ENCODE measurements around the gene DUSP3. TPM values are rescaled to one million over a fixed set of nuclear protein-coding genes. Genes with fewer than 3 reads are reported as not detected.

DUSP3 gene
- total RNA-seq, 1 experiment from 2014 or later, result 38.4 TPM

DNA sequence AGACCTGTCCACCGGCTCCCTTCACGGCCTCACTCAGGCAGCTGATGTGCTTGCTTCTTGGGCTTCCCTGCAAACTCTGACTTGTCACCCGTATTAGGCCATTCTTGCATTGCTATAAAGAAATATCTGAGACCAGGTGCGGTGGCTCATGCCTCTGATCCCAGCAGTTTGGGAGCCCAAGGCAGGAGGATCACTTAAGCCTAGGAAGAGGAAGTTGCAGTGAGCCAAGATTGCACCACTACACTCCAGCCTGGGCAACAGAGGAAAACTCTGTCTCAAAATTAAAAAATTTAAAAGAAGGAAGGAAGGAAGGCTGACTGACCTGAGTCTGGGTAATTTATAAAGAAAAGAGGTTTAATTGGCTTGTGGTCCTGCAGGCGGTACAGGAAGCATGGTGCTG is 37.1 kb downstream of the DUSP3 start:
- Histone ChIP-seq H3K4me1 (replicated peaks; ENCODE audit: insufficient read depth) (peaks cover 8% of the 10 kb centered on the region), H3K4me2 (no peak overlapping the region), H2AFZ (no peak overlapping the region), H3K79me2 (ENCODE audit: low read depth) (no peaks in the 10 kb centered on the region), H3K27ac (no peak overlapping the region), H4K20me1 (ENCODE audit: insufficient read depth) (no peaks in the 10 kb centered on the region), H3K36me3 (ENCODE audit: low read depth) (no peaks in the 10 kb centered on the region), H3K9me3 (ENCODE audit: insufficient read depth, low read depth) (0 out of 2 replicates have a peak, but pooled peaks cover 4% of the 10 kb centered on the region), H3K27me3 (ENCODE audit: insufficient read depth, low read depth) (no peaks in the 10 kb centered on the region), H3K4me3 (no peak overlapping the region), H3F3A (ENCODE audit: insufficient read depth, low read depth) (no peaks in the 10 kb centered on the region), H3K9me2 (ENCODE audit: insufficient read depth) (no peaks in the 10 kb centered on the region)
- intact Hi-C loops (cut with micrococcal nuclease; ENCODE audit: unreplicated experiment), result no loop called here
- POLR2A ChIA-PET (ENCODE audit: unreplicated experiment), result no interaction called here
- CTCF ChIA-PET, result no interaction called here
- no TSS peak for BruUV-seq (replicated peaks)
- no peak for TF ChIP-seq EZH2 (IDR thresholded peaks at IDR 0.05; ENCODE audit: low read depth)
- TF ChIP-seq, protein P1, sequence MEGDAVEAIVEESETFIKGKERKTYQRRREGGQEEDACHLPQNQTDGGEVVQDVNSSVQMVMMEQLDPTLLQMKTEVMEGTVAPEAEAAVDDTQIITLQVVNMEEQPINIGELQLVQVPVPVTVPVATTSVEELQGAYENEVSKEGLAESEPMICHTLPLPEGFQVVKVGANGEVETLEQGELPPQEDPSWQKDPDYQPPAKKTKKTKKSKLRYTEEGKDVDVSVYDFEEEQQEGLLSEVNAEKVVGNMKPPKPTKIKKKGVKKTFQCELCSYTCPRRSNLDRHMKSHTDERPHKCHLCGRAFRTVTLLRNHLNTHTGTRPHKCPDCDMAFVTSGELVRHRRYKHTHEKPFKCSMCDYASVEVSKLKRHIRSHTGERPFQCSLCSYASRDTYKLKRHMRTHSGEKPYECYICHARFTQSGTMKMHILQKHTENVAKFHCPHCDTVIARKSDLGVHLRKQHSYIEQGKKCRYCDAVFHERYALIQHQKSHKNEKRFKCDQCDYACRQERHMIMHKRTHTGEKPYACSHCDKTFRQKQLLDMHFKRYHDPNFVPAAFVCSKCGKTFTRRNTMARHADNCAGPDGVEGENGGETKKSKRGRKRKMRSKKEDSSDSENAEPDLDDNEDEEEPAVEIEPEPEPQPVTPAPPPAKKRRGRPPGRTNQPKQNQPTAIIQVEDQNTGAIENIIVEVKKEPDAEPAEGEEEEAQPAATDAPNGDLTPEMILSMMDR (conservative IDR thresholded peaks at IDR 0.05), result no peak
- no peak for DNase-seq

DNA sequence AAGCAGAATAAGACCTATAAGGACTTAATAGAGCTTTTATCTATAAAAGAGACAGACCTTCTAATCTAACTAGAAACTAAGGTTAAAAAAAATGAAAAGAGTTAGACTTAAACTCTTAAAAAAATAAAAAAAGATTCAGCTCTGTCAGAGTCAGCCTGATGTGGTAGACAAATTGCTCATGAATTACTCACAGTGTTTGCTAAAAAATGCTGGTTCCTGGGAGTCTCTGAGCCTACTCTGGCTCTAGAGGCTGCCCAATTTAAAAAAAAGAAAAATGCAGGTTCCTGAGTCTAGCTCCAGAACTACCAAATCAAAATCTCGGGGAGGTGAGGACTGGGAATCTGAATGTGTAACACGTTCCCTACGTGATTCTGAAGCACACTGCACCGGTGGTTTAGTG is 38.2 kb downstream of the DUSP3 start:
- H3K4me3 ChIP-seq, result no peak overlapping the region
- DNase-seq, result no peak
- no peak overlapping the region for H2AFZ ChIP-seq
- H4K20me1 ChIP-seq (ENCODE audit: insufficient read depth), result no peaks in the 10 kb centered on the region
- TF ChIP-seq EZH2 (IDR thresholded peaks at IDR 0.05; ENCODE audit: low read depth), result no peak
- peaks cover 8% of the 10 kb centered on the region for H3K4me1 ChIP-seq (replicated peaks; ENCODE audit: insufficient read depth)
- ChIA-PET POLR2A (ENCODE audit: unreplicated experiment) (no interaction called here), CTCF (no interaction called here)
- 0 out of 2 replicates have a peak, but pooled peaks cover 4% of the 10 kb centered on the region for H3K9me3 ChIP-seq (ENCODE audit: insufficient read depth, low read depth)
- H3K36me3 ChIP-seq (ENCODE audit: low read depth), result no peaks in the 10 kb centered on the region
- no peaks in the 10 kb centered on the region for H3F3A ChIP-seq (ENCODE audit: insufficient read depth, low read depth)
- no TSS peak for BruUV-seq (replicated peaks)
- H3K4me2 ChIP-seq, result no peak overlapping the region
- no peak overlapping the region for H3K27ac ChIP-seq
- H3K27me3 ChIP-seq (ENCODE audit: insufficient read depth, low read depth), result no peaks in the 10 kb centered on the region
- no peaks in the 10 kb centered on the region for H3K79me2 ChIP-seq (ENCODE audit: low read depth)
- no peaks in the 10 kb centered on the region for H3K9me2 ChIP-seq (ENCODE audit: insufficient read depth)
- intact Hi-C loops (cut with micrococcal nuclease; ENCODE audit: unreplicated experiment), result no loop called here

DNA sequence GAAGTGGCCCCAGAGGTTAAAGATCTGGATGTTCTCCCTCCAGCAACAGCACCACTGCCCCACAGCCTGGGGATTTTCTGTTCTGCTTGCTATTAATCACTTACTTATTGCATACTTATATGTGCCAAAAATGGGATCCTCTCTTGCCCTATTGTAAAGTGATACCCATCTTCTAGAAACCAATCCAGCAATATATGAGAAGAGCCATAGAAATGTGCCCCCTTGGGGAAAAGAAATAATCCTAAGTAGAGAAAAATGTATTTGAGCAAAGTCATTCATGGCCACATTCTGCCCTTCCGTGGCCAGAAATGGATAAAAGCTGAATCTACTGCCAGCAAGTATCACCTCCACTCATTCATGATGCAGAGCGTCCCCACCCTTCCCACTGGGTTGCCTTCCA is 41.1 kb downstream of the DUSP3 start:
- peaks cover 8% of the 10 kb centered on the region; the same call in 1 of the 2 replicates for H3F3A ChIP-seq (ENCODE audit: insufficient read depth, low read depth)
- intact Hi-C loops (cut with micrococcal nuclease; ENCODE audit: unreplicated experiment), result no loop called here
- H3K4me1 ChIP-seq (replicated peaks; ENCODE audit: insufficient read depth), result peaks cover 9% of the 10 kb centered on the region
- H2AFZ ChIP-seq, result no peak overlapping the region
- TF ChIP-seq EZH2 (IDR thresholded peaks at IDR 0.05; ENCODE audit: low read depth), result no peak
- TF ChIP-seq, protein P1 (conservative IDR thresholded peaks at IDR 0.05), result no peak
- no peak overlapping the region for H3K4me2 ChIP-seq
- H3K27ac ChIP-seq, result no peak overlapping the region
- no peaks in the 10 kb centered on the region for H4K20me1 ChIP-seq (ENCODE audit: insufficient read depth)
- no TSS peak for BruUV-seq (replicated peaks)
- H3K79me2 ChIP-seq (ENCODE audit: low read depth), result no peaks in the 10 kb centered on the region
- no peaks in the 10 kb centered on the region for H3K27me3 ChIP-seq (ENCODE audit: insufficient read depth, low read depth)
- ChIA-PET CTCF (no interaction called here), POLR2A (ENCODE audit: unreplicated experiment) (no interaction called here)
- H3K36me3 ChIP-seq (ENCODE audit: low read depth), result no peaks in the 10 kb centered on the region
- no peak for DNase-seq
- H3K9me2 ChIP-seq (ENCODE audit: insufficient read depth), result no peaks in the 10 kb centered on the region
- H3K4me3 ChIP-seq, result no peak overlapping the region
- H3K9me3 ChIP-seq (ENCODE audit: insufficient read depth, low read depth), result peaks cover 4% of the 10 kb centered on the region; the same call in 1 of the 2 replicates

GRCh38 chr17:43736389-43736788 is 42.4 kb downstream of the DUSP3 start:
- DNase-seq, result no peak
- ChIA-PET CTCF (interaction anchor here (1.0 kb wide), 1 partner anchor 23 kb away, joined by 3 read pairs; no protein-coding TSS in a partner anchor), POLR2A (ENCODE audit: unreplicated experiment) (interaction anchor here (0.5 kb wide), 1 partner anchor 368 kb away, joined by 12 read pairs; no protein-coding TSS in a partner anchor)

More at GRCh38 chr17:43736389-43736788, 42.4 kb downstream of the DUSP3 start:
- H4K20me1 ChIP-seq (ENCODE audit: insufficient read depth), result no peaks in the 10 kb centered on the region
- H3K4me1 ChIP-seq (replicated peaks; ENCODE audit: insufficient read depth), result peaks cover 16% of the 10 kb centered on the region
- H3K4me3 ChIP-seq, result no peak overlapping the region
- H3K27ac ChIP-seq, result no peak overlapping the region
- peaks cover 8% of the 10 kb centered on the region; the same call in 1 of the 2 replicates for H3F3A ChIP-seq (ENCODE audit: insufficient read depth, low read depth)
- H3K4me2 ChIP-seq, result no peak overlapping the region
- H2AFZ ChIP-seq, result no peak overlapping the region
- no peaks in the 10 kb centered on the region for H3K36me3 ChIP-seq (ENCODE audit: low read depth)
- H3K27me3 ChIP-seq (ENCODE audit: insufficient read depth, low read depth), result no peaks in the 10 kb centered on the region
- no peaks in the 10 kb centered on the region for H3K9me2 ChIP-seq (ENCODE audit: insufficient read depth)
- H3K9me3 ChIP-seq (ENCODE audit: insufficient read depth, low read depth), result no peaks in the 10 kb centered on the region; the same call in 1 of the 2 replicates
- intact Hi-C loops (cut with micrococcal nuclease; ENCODE audit: unreplicated experiment), result no loop called here
- TF ChIP-seq, protein P1 (conservative IDR thresholded peaks at IDR 0.05), result no peak
- TF ChIP-seq EZH2 (IDR thresholded peaks at IDR 0.05; ENCODE audit: low read depth), result no peak
- BruUV-seq (replicated peaks), result no TSS peak
- no peaks in the 10 kb centered on the region for H3K79me2 ChIP-seq (ENCODE audit: low read depth)

Data from PC-9 (cell line).